Measurements from ENCODE around the gene KSR2. TPM values are rescaled to one million over a fixed set of nuclear protein-coding genes. Genes with fewer than 3 reads are reported as not detected.

The KSR2 gene
- total and polyA plus RNA-seq, 2 of the 4 experiments (the other 2 are of a cell fraction) = not detected

GRCh38 chr12:117468016-117468415, 500.8 kb downstream of the KSR2 start:
- ChIA-PET POLR2A (ENCODE audit: unreplicated experiment) (no interaction called here), CTCF (no interaction called here)
- no peaks in the 10 kb centered on the region for H3K4me1 ChIP-seq (ENCODE audit: control insufficient read depth, insufficient read depth, low read length)
- no peak overlapping the region for H3K4ac ChIP-seq (ENCODE audit: low read depth, low read length)
- H3K4me3 ChIP-seq (ENCODE audit: insufficient read depth, low read depth, low read length) = no peak overlapping the region
- DNase-seq (no peak), ATAC-seq (ENCODE audit: low read depth) (no peak)
- H3K9me3 ChIP-seq (ENCODE audit: control insufficient read depth, insufficient read depth, low read length) = peaks cover 43% of the 10 kb centered on the region
- no peak overlapping the region for H3K9ac ChIP-seq (ENCODE audit: low read depth, low read length)
- H3K14ac ChIP-seq (replicated peaks; ENCODE audit: low read depth, low read length) = no peak overlapping the region
- no peak overlapping the region for H3K56ac ChIP-seq (ENCODE audit: extremely low read depth, insufficient read depth, low read length)
- no peak overlapping the region for H3K18ac ChIP-seq (ENCODE audit: low read depth, low read length)
- no peak overlapping the region for H2AFZ ChIP-seq (replicated peaks; ENCODE audit: low read length, poor library complexity)
- no peaks in the 10 kb centered on the region for H3K27me3 ChIP-seq (ENCODE audit: control insufficient read depth, insufficient read depth, low read length)
- no peak overlapping the region for H2BK15ac ChIP-seq (ENCODE audit: low read depth, low read length)
- no peaks in the 10 kb centered on the region for H4K20me1 ChIP-seq (ENCODE audit: insufficient read depth, low read length)
- no peaks in the 10 kb centered on the region for H3K79me1 ChIP-seq (ENCODE audit: low read depth in 1 of 2, low read length in 2 of 2)
- BruUV-seq (replicated peaks) = no TSS peak
- no peak overlapping the region for H2BK120ac ChIP-seq (ENCODE audit: low read depth, low read length)
- no peak overlapping the region for H3K27ac ChIP-seq (ENCODE audit: insufficient read depth, low read length)
- H4K8ac ChIP-seq (ENCODE audit: low read depth in 2 of 2, low read length in 2 of 2) = no peak overlapping the region
- in situ Hi-C loops (cut with MboI; ENCODE audit: low sequenced_read_pairs) (no loop called here), intact Hi-C loops (cut with micrococcal nuclease) (no loop called here), dilution Hi-C loops (cut with HindIII; ENCODE audit: low sequenced_read_pairs, unreplicated experiment) (no loop called here)
- H3K23ac ChIP-seq (ENCODE audit: low read depth, low read length) = no peak overlapping the region
- no peak overlapping the region for H4K5ac ChIP-seq (ENCODE audit: low read depth, low read length)
- H2BK5ac ChIP-seq (ENCODE audit: low read depth, low read length, poor library complexity, severe bottlenecking) = no peak overlapping the region
- 20% methylated on average over 1 of the region's 3 CpGs; no CpG with 5 or more reads in 1 of the 2 experiments for WGBS, 2 experiments (ENCODE audit: extremely low coverage in 2 of 2, insufficient read length in 1 of 2)
- TF ChIP-seq CHD1 (IDR thresholded peaks at IDR 0.05; ENCODE audit: low read depth, low read length) (no peak), RCOR1 (IDR thresholded peaks at IDR 0.05; ENCODE audit: insufficient replicate concordance, low read length) (no peak), SMC3 (IDR thresholded peaks at IDR 0.05; ENCODE audit: low read depth, low read length) (no peak), ELK1 (IDR thresholded peaks at IDR 0.05; ENCODE audit: borderline replicate concordance, low read depth, low read length) (no peak)
- H3K4me2 ChIP-seq (ENCODE audit: low read depth, low read length) = no peak overlapping the region
- no peaks in the 10 kb centered on the region for H3K9me1 ChIP-seq (ENCODE audit: insufficient read depth, low read length)
- H2AK9ac ChIP-seq (replicated peaks; ENCODE audit: low read depth, low read length, poor library complexity) = no peak overlapping the region
- H3K36me3 ChIP-seq (ENCODE audit: control insufficient read depth, insufficient read depth, low read length) = no peaks in the 10 kb centered on the region
- H2AK5ac ChIP-seq (ENCODE audit: low read depth, low read length) = no peak overlapping the region
- no peak overlapping the region for H2BK20ac ChIP-seq (ENCODE audit: low read depth, low read length)
- no peak overlapping the region for H4K91ac ChIP-seq (ENCODE audit: insufficient read depth, low read depth, low read length)

Measured in IMR-90 (cell line).